WERI-Rb-1 (cell line): ENCODE data around the gene CD1E.
"Not testable (repeated sequence)": the region's sequence is repeated elsewhere in the genome, so short reads cannot be mapped to it uniquely, and the experiment has no call there.

Source experiments
- DNase-seq: peaks from one replicate; pipeline ENCODE4 v3.0.0-alpha.2; 2020
- H3K27ac ChIP-seq: fragments of 250-450 bp; sonication (Bioruptor Pico); 2 replicates; pipeline ENCODE4 v1.5.1; 2020; ENCODE audit warnings: mild to moderate bottlenecking, moderate library complexity
- H3K27me3 ChIP-seq: fragments of 250-450 bp; sonication (Bioruptor Pico); 2 replicates; pipeline ENCODE4 v1.5.1; 2021; ENCODE audit warnings: mild to moderate bottlenecking, low read depth, moderate library complexity; ENCODE audit not compliant: insufficient read depth, severe bottlenecking
- H3K36me3 ChIP-seq: fragments of 250-450 bp; sonication (Bioruptor Pico); 2 replicates; pipeline ENCODE4 v1.5.1; 2020; ENCODE audit warnings: mild to moderate bottlenecking, moderate library complexity
- H3K4me3 ChIP-seq: 2 replicates; pipeline ENCODE4 v1.5.1; 2011; ENCODE audit warnings: low read depth, mild to moderate bottlenecking, control low read depth, low read length
- H3K9me3 ChIP-seq: fragments of 250-450 bp; sonication (Bioruptor Pico); 2 replicates; pipeline ENCODE4 v1.5.1; 2021; ENCODE audit warnings: mild to moderate bottlenecking, moderate library complexity; ENCODE audit not compliant: severe bottlenecking
- TF ChIP-seq, protein P1 (sequence below): IDR thresholded peaks from 2 replicates; pipeline ENCODE4 v1.5.1; 2011; ENCODE audit warnings: low read depth, mild to moderate bottlenecking, control low read depth, inconsistent platforms, low read length

Gene CD1E

DNA sequence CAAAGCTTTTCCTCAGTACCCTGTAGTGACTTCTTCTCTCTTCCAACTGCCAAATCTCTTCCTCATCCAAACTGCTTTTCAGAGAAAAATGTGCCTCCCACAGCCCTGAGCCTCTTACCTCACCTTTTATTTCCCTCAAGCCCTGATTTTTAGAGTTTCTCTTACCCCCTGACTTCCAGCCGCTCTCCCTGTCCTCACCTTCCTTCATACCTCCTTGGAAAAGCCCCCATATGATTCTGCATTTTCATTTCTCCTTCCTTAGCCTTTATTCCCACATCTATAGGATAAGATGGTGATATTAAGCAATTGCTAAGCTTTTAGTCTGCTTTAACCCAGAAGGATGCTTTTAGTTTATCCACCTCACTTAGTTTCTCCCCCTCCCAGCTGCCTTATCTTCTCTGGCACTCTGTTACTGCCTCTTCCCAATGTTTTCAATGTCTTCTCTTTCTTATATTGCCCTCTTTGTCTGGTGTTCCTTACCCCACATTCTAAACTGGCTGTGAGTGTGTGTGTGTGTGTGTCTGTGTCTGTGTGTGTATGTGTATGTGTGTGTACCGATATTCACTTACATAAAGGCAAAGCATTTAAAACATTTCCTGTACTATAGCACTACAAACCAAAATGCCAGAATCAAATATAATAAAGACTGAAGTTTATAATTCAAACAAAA lies 22.1 kb upstream of the CD1E start, which contains the start of gene CD1B:
Gene CD1B, minus strand, starts transcription at position 51 of the 670 bp plus-strand sequence. CDS start 108 bp downstream, outside the sequence.
- H3K27me3 ChIP-seq, result peaks cover 97% of the 10 kb centered on the region

DNA sequence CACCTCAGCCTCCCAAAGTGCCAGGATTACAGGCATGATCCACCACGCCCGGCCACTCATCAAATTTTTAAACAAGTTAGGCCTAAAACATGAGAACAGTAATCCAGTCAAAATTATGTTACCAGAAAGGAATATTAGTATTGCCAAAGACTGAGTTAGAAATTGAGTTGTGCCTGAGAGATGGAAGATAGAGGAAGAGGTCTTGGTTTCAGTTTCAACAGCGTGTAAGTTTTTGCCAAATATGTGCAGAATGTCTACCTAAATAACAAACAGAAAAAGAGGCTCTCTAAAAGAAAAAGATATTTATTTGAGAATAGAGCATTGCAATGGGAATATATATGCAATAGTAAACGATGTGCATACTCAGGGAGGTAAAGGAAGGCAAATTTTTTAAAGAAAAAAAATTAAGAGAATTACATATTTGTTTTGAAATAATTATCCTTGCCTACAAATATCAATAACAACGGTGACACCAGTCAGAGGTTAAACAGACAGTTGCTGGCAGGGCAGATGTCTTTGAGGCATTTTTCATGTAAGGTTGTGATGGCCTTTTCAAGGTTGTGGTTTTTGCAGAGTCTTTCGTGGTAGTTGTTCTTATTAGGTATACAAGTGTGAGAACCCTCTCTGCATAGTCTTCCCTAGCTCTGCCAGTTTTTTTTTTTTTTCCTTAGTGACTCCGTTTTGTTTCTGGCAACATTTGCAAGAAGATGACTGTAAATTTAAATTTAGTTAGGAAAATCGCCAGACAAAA lies 20.1 kb upstream of the CD1E start:
- DNase-seq, result no peak
- TF ChIP-seq, protein P1, sequence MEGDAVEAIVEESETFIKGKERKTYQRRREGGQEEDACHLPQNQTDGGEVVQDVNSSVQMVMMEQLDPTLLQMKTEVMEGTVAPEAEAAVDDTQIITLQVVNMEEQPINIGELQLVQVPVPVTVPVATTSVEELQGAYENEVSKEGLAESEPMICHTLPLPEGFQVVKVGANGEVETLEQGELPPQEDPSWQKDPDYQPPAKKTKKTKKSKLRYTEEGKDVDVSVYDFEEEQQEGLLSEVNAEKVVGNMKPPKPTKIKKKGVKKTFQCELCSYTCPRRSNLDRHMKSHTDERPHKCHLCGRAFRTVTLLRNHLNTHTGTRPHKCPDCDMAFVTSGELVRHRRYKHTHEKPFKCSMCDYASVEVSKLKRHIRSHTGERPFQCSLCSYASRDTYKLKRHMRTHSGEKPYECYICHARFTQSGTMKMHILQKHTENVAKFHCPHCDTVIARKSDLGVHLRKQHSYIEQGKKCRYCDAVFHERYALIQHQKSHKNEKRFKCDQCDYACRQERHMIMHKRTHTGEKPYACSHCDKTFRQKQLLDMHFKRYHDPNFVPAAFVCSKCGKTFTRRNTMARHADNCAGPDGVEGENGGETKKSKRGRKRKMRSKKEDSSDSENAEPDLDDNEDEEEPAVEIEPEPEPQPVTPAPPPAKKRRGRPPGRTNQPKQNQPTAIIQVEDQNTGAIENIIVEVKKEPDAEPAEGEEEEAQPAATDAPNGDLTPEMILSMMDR, result no peak
- Histone ChIP-seq H3K36me3 (no peaks in the 10 kb centered on the region), H3K27me3 (peaks cover 83% of the 10 kb centered on the region), H3K9me3 (no peaks in the 10 kb centered on the region), H3K27ac (no peak overlapping the region), H3K4me3 (no peak overlapping the region)

More for the DNA sequence above, 22.1 kb upstream of the CD1E start, which contains the start of gene CD1B:
- Histone ChIP-seq H3K36me3 (no peaks in the 10 kb centered on the region), H3K4me3 (no peak within 1 kb of the TSS), H3K27ac (no peak within 1 kb of the TSS), H3K9me3 (no peaks in the 10 kb centered on the region)
- no peak for DNase-seq
- TF ChIP-seq, protein P1, result no peak

DNA sequence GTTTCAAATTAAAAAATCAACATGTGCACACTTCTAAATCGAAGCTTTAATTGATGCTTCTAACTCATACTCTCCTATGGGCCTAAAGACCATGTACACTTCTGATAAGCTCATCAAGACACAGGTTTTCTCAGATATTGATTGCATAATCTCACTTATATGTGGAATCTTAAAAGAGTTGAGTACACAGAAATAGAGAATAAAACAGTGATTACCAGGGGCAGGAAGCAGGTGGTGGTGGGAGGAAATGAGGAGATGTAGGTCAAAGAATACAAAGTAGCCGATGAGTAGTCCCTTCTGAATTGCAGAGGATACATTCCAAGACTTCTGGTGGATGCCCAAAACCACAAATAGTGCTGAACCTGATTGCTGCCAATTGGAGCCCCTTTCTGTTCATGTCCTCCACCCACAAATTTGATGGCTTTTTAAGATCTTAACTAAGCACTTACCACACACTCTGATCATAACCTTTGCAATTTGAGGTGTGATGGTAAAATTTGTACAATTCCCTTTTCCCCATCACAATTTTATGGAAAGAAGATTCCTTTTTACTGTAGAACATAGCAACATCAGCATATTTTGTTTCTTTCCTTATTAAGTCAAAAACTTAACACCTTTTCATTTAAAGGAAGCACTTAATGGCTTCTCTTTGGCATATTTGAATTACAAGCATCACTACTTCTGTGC lies 19.0 kb upstream of the CD1E start:
- H3K27ac ChIP-seq, result no peak overlapping the region
- TF ChIP-seq, protein P1, result no peak
- peaks cover 75% of the 10 kb centered on the region for H3K27me3 ChIP-seq

DNA sequence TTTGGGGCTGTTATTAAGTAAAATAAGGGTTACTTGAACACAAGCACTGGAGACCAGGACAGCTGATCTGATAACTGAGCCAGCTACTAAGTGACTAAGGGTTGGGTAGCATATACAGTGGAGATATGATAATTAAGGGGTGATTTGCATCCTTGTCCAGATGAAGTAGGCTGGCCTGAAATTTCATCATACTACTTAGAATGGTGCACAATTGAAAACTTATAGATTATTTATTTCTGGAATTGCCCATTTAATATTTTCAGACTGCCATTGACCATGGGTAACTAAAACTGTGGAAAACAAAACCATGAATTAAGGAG lies 18.5 kb upstream of the CD1E start:
- Histone ChIP-seq H3K27me3 (peaks cover 75% of the 10 kb centered on the region), H3K36me3 (no peaks in the 10 kb centered on the region), H3K4me3 (no peak overlapping the region), H3K9me3 (no peaks in the 10 kb centered on the region), H3K27ac (no peak overlapping the region)
- TF ChIP-seq, protein P1, result no peak
- no peak for DNase-seq

More for the DNA sequence above, 19.0 kb upstream of the CD1E start:
- H3K4me3 ChIP-seq, result no peak overlapping the region
- H3K9me3 ChIP-seq, result no peaks in the 10 kb centered on the region
- H3K36me3 ChIP-seq, result no peaks in the 10 kb centered on the region
- no peak for DNase-seq

DNA sequence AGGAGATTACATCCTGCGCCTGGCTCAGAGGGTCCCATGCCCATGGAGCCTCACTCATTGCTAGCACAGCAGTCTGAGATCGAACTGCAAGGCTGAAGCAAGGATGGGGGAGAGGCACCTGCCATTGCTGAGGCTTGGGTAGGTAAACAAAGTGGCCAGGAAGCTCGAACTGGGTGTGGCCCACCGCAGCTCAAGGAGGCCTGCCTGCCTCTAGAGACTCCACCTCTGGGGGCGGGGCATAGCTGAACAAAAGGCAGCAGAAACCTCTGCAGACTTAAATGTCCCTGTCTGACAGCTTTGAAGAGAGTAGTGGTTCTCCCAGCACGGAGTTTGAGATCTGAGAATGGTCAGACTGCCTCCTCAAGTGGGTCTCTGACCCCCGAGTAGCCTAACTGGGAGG lies 17.3 kb upstream of the CD1E start:
- not testable (repeated sequence) for H3K4me3 ChIP-seq, H3K27ac ChIP-seq, DNase-seq, H3K36me3 ChIP-seq, H3K9me3 ChIP-seq
- H3K27me3 ChIP-seq, result peaks cover 68% of the 10 kb centered on the region

DNA sequence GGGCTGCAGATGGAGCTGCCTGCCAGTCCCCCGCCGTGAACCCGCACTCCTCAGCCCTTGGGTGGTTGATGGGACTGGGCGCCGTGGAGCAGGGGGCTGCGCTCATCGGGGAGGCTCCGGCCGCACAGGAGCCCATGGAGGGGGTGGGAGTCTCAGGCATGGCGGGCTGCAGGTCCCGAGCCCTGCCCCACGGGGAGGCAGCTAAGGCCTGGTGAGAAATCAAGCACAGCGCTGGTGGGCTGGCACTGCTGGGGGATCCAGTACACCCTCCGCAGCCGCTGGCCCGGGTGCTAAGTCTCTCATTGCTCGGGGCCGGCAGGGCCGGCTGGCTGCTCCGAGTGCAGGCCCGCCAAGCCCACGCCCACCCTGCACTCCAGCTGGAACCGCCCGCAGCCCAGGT lies 4.7 kb upstream of the CD1E start:
- H3K36me3 ChIP-seq, H3K4me3 ChIP-seq, DNase-seq, H3K9me3 ChIP-seq, H3K27ac ChIP-seq: not testable (repeated sequence)
- peaks cover 70% of the 10 kb centered on the region for H3K27me3 ChIP-seq
